Lung (tissue), 12 donors: ENCODE measurements around the gene ATP2A2. TPM values are rescaled to one million over a fixed set of nuclear protein-coding genes. Genes with fewer than 3 reads are reported as not detected.

Source experiments
- ATAC-seq: fragments of 200-7000 bp; cut with Tn5 transposase; one replicate; pipeline ENCODE4 v1.9.1; 2020; ENCODE audit warnings: moderate number of reproducible peaks; ENCODE audit not compliant: insufficient read depth, low FRiP score
- DNase-seq, 3 donors: peaks; one replicate each; pipeline ENCODE4 v3.0.0-alpha.2; 2013 to 2017
- H3K27ac ChIP-seq, 2 donors: one replicate each; pipeline ENCODE4 v1.5.1; 2013; ENCODE audit warnings: mild to moderate bottlenecking in 2 of 2, moderate library complexity in 2 of 2, control low read depth in 1 of 2, inconsistent platforms in 1 of 2, low read depth in 1 of 2, low read length in 1 of 2
- H3K27me3 ChIP-seq, 3 donors: one replicate each; pipeline ENCODE4 v1.5.1; 2013; ENCODE audit warnings: low read length in 2 of 3; ENCODE audit not compliant: control insufficient read depth in 3 of 3, insufficient read depth in 3 of 3
- H3K36me3 ChIP-seq, 4 donors: one replicate each; pipeline ENCODE4 v1.5.1; 2013; ENCODE audit warnings: low read length in 4 of 4, mild to moderate bottlenecking in 1 of 4, moderate library complexity in 1 of 4; ENCODE audit not compliant: control insufficient read depth in 4 of 4, insufficient read depth in 4 of 4
- H3K4me1 ChIP-seq, 5 donors: one replicate each; pipeline ENCODE4 v1.5.1; 2013; ENCODE audit warnings: low read length in 5 of 5, mild to moderate bottlenecking in 2 of 5, moderate library complexity in 1 of 5; ENCODE audit not compliant: control insufficient read depth in 5 of 5, insufficient read depth in 5 of 5
- H3K4me3 ChIP-seq: one replicate; pipeline ENCODE4 v1.5.1; 2013; ENCODE audit warnings: mild to moderate bottlenecking, control low read depth, moderate library complexity
- H3K9ac ChIP-seq, 2 donors: one replicate each; pipeline ENCODE4 v1.5.1; 2013; ENCODE audit warnings: low read length in 2 of 2, control low read depth in 1 of 2; ENCODE audit not compliant: insufficient read depth in 1 of 2
- H3K9me3 ChIP-seq, 4 donors: one replicate each; pipeline ENCODE4 v1.5.1; 2013; ENCODE audit warnings: low read length in 3 of 4, mild to moderate bottlenecking in 1 of 4, moderate library complexity in 1 of 4; ENCODE audit not compliant: control insufficient read depth in 4 of 4, insufficient read depth in 3 of 4
- CTCF ChIP-seq: IDR thresholded peaks from 2 replicates; pipeline ENCODE4 v1.5.1; 2012; ENCODE audit warnings: mild to moderate bottlenecking; ENCODE audit errors: control extremely low read depth, extremely low read depth
- whole genome bisulfite sequencing, 2 donors: extraction: QIAGEN DNeasy Blood & Tissue Kit; methylation state at CpG; one replicate each; pipeline ENCODE4 v1.1.7; 2013; 5-methylcytosine and 5-hydroxymethylcytosine counted together
- polyA plus RNA-seq, 2 donors: library from polyadenylated mRNA; stranded (reverse); fragments of 200-250 nt; gene quantifications; one replicate each; pipeline ENCODE4 v1.2.1, GENCODE V29; 2013
- total RNA-seq, 2 donors: library from RNA; depleted of rRNA in 1 of 2; stranded (reverse); fragments of >200 nt in 1 of 2; gene quantifications; one replicate each; pipeline ENCODE4 v1.2.1, GENCODE V29; 2014 to 2021
- donor health status: control.
- donor health status: control.
- donor health status: Bipolar disorder and iron deficiency.
- donor health status: healthy.
- donor health status: DM: yes; HTN: yes; CAD: no.

Gene ATP2A2
- total and polyA plus RNA-seq, 4 donors: 34.1 to 240 (median 136) TPM

- TF ChIP-seq CTCF: no peak
- Histone ChIP-seq H3K36me3 (peaks cover 40 to 56% (median 54%) of the 10 kb centered on the region in 4 donors), H3K27ac (peak overlapping the region in 1 of 2 donors; percentile 25), H3K4me3 (no peak overlapping the region), H3K9me3 (no peaks in the 10 kb centered on the region), H3K27me3 (no peaks in the 10 kb centered on the region), H3K4me1 (peaks cover 0 to 10% (median 0%) of the 10 kb centered on the region in 5 donors), H3K9ac (no peak overlapping the region)
- DNase-seq: no peak
- ATAC-seq: no peak
Measured at GRCh38 chr12:110330544-110330943, 49.5 kb downstream of the ATP2A2 start.

- H3K27me3 ChIP-seq: no peaks in the 10 kb centered on the region
- H3K4me3 ChIP-seq: no peak overlapping the region
- H3K9ac ChIP-seq: no peak overlapping the region
- H3K9me3 ChIP-seq: no peaks in the 10 kb centered on the region
- no peak overlapping the region for H3K27ac ChIP-seq
- no peak for TF ChIP-seq CTCF
- ATAC-seq (no peak), DNase-seq (no peak)
- peaks cover 43 to 62% (median 59%) of the 10 kb centered on the region in 4 donors for H3K36me3 ChIP-seq
- peaks cover 0 to 7% (median 0%) of the 10 kb centered on the region in 5 donors for H3K4me1 ChIP-seq
Measured at GRCh38 chr12:110333201-110333600, 52.2 kb downstream of the ATP2A2 start.

- Histone ChIP-seq H3K36me3 (peaks cover 46 to 67% (median 64%) of the 10 kb centered on the region in 4 donors), H3K27me3 (no peaks in the 10 kb centered on the region), H3K4me1 (peaks cover 0 to 11% (median 0%) of the 10 kb centered on the region in 5 donors), H3K4me3 (no peak overlapping the region), H3K9ac (no peak overlapping the region), H3K27ac (no peak overlapping the region), H3K9me3 (no peaks in the 10 kb centered on the region)
- ATAC-seq (no peak), DNase-seq (no peak)
- WGBS, 2 donors: 73 to 82% methylated on average over 4 of the region's 4 CpGs
- TF ChIP-seq CTCF: no peak
Measured at GRCh38 chr12:110335481-110336045, 54.5 kb downstream of the ATP2A2 start.
